ENCODE results near the gene CEP95. TPM values are rescaled to one million over a fixed set of nuclear protein-coding genes. Genes with fewer than 3 reads are reported as not detected.
A peak's percentile ranks its signal among the peaks of the same experiment; 100 is the strongest.

The CEP95 gene
- total RNA-seq, 4 donors from 2014 or later: 62.6 to 91.3 (median 75.8) TPM

DNA sequence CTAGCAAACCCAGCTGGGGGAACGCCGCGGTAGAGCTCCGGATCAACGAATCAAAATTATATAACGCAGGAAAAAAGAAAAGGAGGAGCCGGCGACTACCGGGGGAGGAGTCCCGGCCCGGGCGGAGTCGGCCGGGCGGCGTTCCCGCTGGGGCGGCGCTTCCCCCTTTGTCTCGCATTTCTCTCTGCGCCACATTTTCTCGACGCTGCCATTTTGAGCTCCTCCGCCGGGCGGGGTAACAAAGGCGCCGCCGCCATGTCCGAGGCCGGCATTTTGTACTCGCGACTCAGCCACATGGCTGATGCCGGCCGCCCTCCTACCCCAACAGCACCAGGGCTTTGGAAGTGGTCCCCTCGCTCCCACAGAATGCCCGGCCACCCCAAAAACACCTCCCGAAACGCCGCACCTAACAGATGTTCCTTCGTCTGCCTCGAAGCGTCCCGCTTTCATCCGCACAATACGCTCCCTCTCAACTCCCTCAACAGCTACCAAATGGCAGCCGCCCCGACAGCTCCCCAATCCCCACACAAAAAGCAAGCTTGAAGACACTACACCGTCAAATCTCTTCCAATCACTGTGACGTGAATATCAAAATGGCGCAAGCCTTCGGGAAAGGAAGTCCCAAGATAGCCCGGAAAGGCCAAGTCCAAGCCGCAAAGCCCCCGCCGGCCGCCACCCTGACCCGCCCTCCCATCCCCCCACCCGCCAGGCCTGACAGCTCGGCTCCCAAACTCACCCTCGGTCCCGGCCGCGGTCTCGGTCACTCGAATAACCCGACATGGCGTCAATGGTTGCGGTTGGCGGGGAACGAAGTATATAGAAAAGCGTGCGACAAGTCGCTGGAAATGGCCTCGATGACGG is 1.2 kb upstream of the CEP95 start:
- Histone ChIP-seq H3K9me3 (no peaks in the 10 kb centered on the region), H3K4me3 (replicated peaks in 1 of 3) (peak overlapping the region; percentile 94 to 99 (median 97)), H3K4me1 (peaks cover 17 to 55% of the 10 kb centered on the region in 2 donors), H3K36me3 (peaks cover 50 to 51% of the 10 kb centered on the region in 2 donors), H3K27me3 (no peaks in the 10 kb centered on the region), H3K27ac (peak overlapping the region; percentile 99 to 100 (median 100))
- TF ChIP-seq, protein P1, sequence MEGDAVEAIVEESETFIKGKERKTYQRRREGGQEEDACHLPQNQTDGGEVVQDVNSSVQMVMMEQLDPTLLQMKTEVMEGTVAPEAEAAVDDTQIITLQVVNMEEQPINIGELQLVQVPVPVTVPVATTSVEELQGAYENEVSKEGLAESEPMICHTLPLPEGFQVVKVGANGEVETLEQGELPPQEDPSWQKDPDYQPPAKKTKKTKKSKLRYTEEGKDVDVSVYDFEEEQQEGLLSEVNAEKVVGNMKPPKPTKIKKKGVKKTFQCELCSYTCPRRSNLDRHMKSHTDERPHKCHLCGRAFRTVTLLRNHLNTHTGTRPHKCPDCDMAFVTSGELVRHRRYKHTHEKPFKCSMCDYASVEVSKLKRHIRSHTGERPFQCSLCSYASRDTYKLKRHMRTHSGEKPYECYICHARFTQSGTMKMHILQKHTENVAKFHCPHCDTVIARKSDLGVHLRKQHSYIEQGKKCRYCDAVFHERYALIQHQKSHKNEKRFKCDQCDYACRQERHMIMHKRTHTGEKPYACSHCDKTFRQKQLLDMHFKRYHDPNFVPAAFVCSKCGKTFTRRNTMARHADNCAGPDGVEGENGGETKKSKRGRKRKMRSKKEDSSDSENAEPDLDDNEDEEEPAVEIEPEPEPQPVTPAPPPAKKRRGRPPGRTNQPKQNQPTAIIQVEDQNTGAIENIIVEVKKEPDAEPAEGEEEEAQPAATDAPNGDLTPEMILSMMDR (IDR thresholded peaks at IDR 0.05): no peak
- peak in 1 of 2 donors; percentile 81 for TF ChIP-seq POLR2A (IDR thresholded peaks at IDR 0.05)
- WGBS, 2 donors: 0 to 1% methylated on average over 41 to 68 of the region's 76 CpGs
- DNase-seq: peak; percentile 89 to 93
- intact Hi-C loops (cut with DNase I): no loop called here

GRCh38 chr17:64506201-64506575 is 589 bp upstream of the CEP95 start, which contains the start of gene DDX5:
Gene DDX5 (minus strand): TSS chr17:64506289. CDS start chr17:64506119, 170 bp downstream.
- intact Hi-C loops (cut with DNase I): no loop called here
- peak; percentile 95 to 96 for TF ChIP-seq POLR2A (IDR thresholded peaks at IDR 0.05)
- TF ChIP-seq, protein P1 (IDR thresholded peaks at IDR 0.05): no peak

DNA sequence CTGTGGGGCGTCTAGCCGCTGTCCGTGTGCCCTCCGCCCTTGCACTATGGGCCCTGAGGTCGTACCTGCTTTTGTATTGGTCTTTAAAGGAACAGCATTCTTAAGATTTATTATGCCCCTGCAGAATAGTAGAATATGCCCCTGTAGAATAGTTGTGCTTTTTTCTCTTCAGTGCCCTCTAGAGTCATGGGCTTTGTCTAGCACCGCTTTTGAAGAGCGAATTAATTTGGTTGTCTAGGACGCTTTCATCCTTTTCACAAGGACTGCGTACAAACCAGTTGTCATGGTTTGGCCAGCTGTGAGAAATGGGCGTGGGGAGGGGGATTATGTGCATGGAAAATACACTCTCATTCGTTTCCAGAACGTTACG is 621 bp downstream of the CEP95 start:
- intact Hi-C loops (cut with DNase I): no loop called here
- Histone ChIP-seq H3K9me3 (no peaks in the 10 kb centered on the region), H3K27me3 (no peaks in the 10 kb centered on the region), H3K36me3 (peaks cover 48 to 50% of the 10 kb centered on the region in 2 donors), H3K27ac (peak overlapping the region; percentile 99 to 100 (median 100)), H3K4me1 (peaks cover 17 to 38% of the 10 kb centered on the region in 2 donors), H3K4me3 (replicated peaks in 1 of 3) (peak overlapping the region; percentile 61 to 94 (median 71))
- peak; percentile 23 to 28 for DNase-seq
- TF ChIP-seq, protein P1 (IDR thresholded peaks at IDR 0.05): peak in 3 of 6 experiments; percentile 30 to 47 (median 31)
- TF ChIP-seq POLR2A (IDR thresholded peaks at IDR 0.05): no peak
- 0% methylated on average over 13 of the region's 13 CpGs for WGBS, 2 donors

More at GRCh38 chr17:64506201-64506575, 589 bp upstream of the CEP95 start, which contains the start of gene DDX5:
- Histone ChIP-seq H3K4me1 (peaks cover 17 to 49% of the 10 kb centered on the region in 2 donors), H3K27ac (peak within 1 kb of the TSS; percentile 99 to 100 (median 100)), H3K9me3 (no peaks in the 10 kb centered on the region), H3K36me3 (peaks cover 50 to 51% of the 10 kb centered on the region in 2 donors), H3K4me3 (replicated peaks in 1 of 3) (peak within 1 kb of the TSS; percentile 94 to 99 (median 97)), H3K27me3 (no peaks in the 10 kb centered on the region)
- 1 to 2% methylated on average over 29 to 31 of the region's 31 CpGs for WGBS, 2 donors
- peak; percentile 99 for DNase-seq

DNA sequence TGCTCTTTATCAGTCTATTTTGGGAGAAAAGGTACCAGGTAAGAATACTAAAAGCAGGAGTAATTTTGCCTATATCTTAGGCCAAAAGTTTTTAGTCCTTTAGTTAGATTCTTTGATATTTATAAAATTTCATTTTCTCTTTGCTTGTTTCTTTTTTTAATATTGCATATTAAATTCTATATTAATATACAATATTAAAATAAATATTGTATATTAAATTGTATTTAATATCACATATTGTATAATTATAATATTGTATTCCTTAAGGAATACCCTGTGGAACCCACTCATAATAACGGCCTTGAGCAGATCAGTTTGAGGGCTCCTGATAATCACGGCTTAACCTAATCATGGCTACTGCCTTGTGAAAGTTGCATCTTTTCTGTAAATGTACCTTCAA is 1.9 kb downstream of the CEP95 start:
- no peaks in the 10 kb centered on the region for H3K27me3 ChIP-seq
- peaks cover 42 to 45% of the 10 kb centered on the region in 2 donors for H3K36me3 ChIP-seq
- peaks cover 16 to 26% of the 10 kb centered on the region in 2 donors for H3K4me1 ChIP-seq
- no peak for TF ChIP-seq POLR2A (IDR thresholded peaks at IDR 0.05)
- TF ChIP-seq, protein P1 (IDR thresholded peaks at IDR 0.05): no peak
- intact Hi-C loops (cut with DNase I): no loop called here
- no peak overlapping the region for H3K27ac ChIP-seq
- H3K4me3 ChIP-seq (replicated peaks in 1 of 3): no peak overlapping the region
- no peaks in the 10 kb centered on the region for H3K9me3 ChIP-seq
- DNase-seq: no peak
- 83 to 95% methylated on average over 2 of the region's 2 CpGs for WGBS, 2 donors

DNA sequence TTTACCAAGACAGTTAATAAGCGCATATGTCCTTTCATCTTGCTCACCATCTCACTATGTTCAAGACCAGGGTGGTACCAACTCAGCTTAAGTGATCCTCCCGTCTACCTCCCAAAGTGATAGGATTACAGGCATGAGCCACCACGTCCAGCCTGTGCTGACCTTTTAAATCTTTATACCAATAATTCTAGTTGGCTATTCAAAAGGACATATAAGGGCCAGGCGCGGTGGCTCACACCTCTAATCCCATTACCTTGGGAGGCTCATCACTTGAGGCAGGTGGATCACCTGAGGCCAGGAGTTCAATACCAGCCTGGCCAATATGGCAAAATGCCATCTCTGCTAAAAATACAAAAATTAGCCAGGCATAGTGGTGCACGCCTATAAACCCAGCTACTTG is 2.4 kb downstream of the CEP95 start:
- WGBS, 2 donors: 92 to 93% methylated on average over 6 of the region's 6 CpGs
- Histone ChIP-seq H3K27ac (no peak overlapping the region), H3K4me3 (replicated peaks in 1 of 3) (no peak overlapping the region), H3K36me3 (peaks cover 37 to 42% of the 10 kb centered on the region in 2 donors), H3K4me1 (peaks cover 11 to 21% of the 10 kb centered on the region in 2 donors), H3K27me3 (no peaks in the 10 kb centered on the region), H3K9me3 (no peaks in the 10 kb centered on the region)
- TF ChIP-seq POLR2A (IDR thresholded peaks at IDR 0.05): no peak
- TF ChIP-seq, protein P1 (IDR thresholded peaks at IDR 0.05): no peak
- intact Hi-C loops (cut with DNase I): no loop called here
- no peak for DNase-seq

All from thyroid gland (tissue), 4 donors.